ENCODE data around the gene MICU1. TPM values are rescaled to one million over a fixed set of nuclear protein-coding genes. Genes with fewer than 3 reads are reported as not detected.

MICU1 gene
- total and polyA plus RNA-seq, 2 of the 13 experiments (the other 11 are each of a cell fraction or from before 2014, with no cell fraction given) = 32.5 to 56.1 TPM

DNA sequence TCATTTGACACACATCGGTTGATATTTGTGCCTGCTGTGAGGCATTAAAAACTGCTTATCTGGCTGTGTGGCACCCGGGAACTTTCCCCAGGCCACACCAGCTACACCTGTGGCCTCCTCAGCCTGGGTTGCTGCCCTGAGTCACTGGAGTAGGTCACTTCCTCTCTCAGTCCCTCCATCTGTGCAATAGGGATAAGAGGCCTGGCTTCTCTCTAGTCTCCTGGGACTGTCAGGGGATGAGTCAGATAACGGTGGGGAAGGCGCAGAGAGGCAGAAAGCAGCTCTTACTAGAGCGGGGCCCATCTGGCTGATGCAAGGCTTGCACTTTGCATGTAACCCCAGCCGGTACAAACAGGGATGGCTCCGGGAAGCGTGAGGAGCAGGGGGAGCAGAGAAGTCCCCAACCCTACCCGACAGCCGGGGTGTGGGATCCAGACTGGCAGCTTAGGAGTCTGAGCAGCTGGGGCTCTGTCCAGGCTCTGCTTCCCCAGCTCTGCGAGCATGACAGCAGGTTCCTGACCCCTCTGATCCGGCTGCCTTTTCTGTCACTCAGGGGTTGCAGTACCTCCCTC, 305.1 kb downstream of the MICU1 start (continued):
- TF ChIP-seq ARHGAP35 (CRISPR knock-in tag; IDR thresholded peaks at IDR 0.05; ENCODE audit: borderline replicate concordance) = no peak
- peak; percentile 50; the same call in 1 of the 2 replicates for TF ChIP-seq ELF1 (CRISPR knock-in tag; IDR thresholded peaks at IDR 0.05)
- no peak for TF ChIP-seq ELF4 (CRISPR knock-in tag; IDR thresholded peaks at IDR 0.05; ENCODE audit: borderline replicate concordance)
- TF ChIP-seq MAF1 (CRISPR knock-in tag; IDR thresholded peaks at IDR 0.05; ENCODE audit: borderline replicate concordance) = no peak; the same call in 1 of the 2 replicates
- no peak; the same call in 1 of the 2 replicates for TF ChIP-seq ZBTB7A (CRISPR knock-in tag; IDR thresholded peaks at IDR 0.05)
- peak; percentile 64; the same call in 1 of the 2 replicates for TF ChIP-seq ZNF451 (CRISPR knock-in tag; IDR thresholded peaks at IDR 0.05)
- peak; percentile 84 for TF ChIP-seq ZNF205 (CRISPR knock-in tag; IDR thresholded peaks at IDR 0.05)
- TF ChIP-seq, protein P1, sequence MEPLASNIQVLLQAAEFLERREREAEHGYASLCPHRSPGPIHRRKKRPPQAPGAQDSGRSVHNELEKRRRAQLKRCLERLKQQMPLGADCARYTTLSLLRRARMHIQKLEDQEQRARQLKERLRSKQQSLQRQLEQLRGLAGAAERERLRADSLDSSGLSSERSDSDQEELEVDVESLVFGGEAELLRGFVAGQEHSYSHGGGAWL (CRISPR knock-in tag; IDR thresholded peaks at IDR 0.05) = no peak
- no peak; the same call in 1 of the 2 replicates for TF ChIP-seq SMAD1 (CRISPR knock-in tag; IDR thresholded peaks at IDR 0.05; ENCODE audit: borderline replicate concordance, low read depth)
- TF ChIP-seq STAT5B (CRISPR knock-in tag; IDR thresholded peaks at IDR 0.05) = no peak
- TF ChIP-seq ZNF432 (CRISPR knock-in tag; IDR thresholded peaks at IDR 0.05; ENCODE audit: borderline replicate concordance) = no peak
- TF ChIP-seq ZBTB38 (CRISPR knock-in tag; IDR thresholded peaks at IDR 0.05) = peak; percentile 75
- no peak for TF ChIP-seq ZNF883 (CRISPR knock-in tag; IDR thresholded peaks at IDR 0.05; ENCODE audit: not compliant biosample characterization)
- TF ChIP-seq, protein P2, sequence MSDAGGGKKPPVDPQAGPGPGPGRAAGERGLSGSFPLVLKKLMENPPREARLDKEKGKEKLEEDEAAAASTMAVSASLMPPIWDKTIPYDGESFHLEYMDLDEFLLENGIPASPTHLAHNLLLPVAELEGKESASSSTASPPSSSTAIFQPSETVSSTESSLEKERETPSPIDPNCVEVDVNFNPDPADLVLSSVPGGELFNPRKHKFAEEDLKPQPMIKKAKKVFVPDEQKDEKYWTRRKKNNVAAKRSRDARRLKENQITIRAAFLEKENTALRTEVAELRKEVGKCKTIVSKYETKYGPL (CRISPR knock-in tag; IDR thresholded peaks at IDR 0.05) = no peak
- no peak for TF ChIP-seq GTF2F1 (IDR thresholded peaks at IDR 0.05; ENCODE audit: low read length)
- no peak for TF ChIP-seq REXO4 (CRISPR knock-in tag; IDR thresholded peaks at IDR 0.05; ENCODE audit: borderline replicate concordance)
- TF ChIP-seq ZFP62 (CRISPR knock-in tag; IDR thresholded peaks at IDR 0.05) = no peak
- no peak for TF ChIP-seq SMARCC2 (IDR thresholded peaks at IDR 0.05)
- no peak for TF ChIP-seq SRSF4 (IDR thresholded peaks at IDR 0.05; ENCODE audit: low read depth, low read length, poor library complexity, severe bottlenecking)
- TF ChIP-seq, protein P3, sequence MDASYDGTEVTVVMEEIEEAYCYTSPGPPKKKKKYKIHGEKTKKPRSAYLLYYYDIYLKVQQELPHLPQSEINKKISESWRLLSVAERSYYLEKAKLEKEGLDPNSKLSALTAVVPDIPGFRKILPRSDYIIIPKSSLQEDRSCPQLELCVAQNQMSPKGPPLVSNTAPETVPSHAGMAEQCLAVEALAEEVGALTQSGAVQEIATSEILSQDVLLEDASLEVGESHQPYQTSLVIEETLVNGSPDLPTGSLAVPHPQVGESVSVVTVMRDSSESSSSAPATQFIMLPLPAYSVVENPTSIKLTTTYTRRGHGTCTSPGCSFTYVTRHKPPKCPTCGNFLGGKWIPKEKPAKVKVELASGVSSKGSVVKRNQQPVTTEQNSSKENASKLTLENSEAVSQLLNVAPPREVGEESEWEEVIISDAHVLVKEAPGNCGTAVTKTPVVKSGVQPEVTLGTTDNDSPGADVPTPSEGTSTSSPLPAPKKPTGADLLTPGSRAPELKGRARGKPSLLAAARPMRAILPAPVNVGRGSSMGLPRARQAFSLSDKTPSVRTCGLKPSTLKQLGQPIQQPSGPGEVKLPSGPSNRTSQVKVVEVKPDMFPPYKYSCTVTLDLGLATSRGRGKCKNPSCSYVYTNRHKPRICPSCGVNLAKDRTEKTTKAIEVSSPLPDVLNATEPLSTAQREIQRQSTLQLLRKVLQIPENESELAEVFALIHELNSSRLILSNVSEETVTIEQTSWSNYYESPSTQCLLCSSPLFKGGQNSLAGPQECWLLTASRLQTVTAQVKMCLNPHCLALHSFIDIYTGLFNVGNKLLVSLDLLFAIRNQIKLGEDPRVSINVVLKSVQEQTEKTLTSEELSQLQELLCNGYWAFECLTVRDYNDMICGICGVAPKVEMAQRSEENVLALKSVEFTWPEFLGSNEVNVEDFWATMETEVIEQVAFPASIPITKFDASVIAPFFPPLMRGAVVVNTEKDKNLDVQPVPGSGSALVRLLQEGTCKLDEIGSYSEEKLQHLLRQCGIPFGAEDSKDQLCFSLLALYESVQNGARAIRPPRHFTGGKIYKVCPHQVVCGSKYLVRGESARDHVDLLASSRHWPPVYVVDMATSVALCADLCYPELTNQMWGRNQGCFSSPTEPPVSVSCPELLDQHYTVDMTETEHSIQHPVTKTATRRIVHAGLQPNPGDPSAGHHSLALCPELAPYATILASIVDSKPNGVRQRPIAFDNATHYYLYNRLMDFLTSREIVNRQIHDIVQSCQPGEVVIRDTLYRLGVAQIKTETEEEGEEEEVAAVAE (CRISPR knock-in tag; IDR thresholded peaks at IDR 0.05; ENCODE audit: borderline replicate concordance) = 0 out of 2 replicates have a peak, but pooled peaks have one; percentile 26
- TF ChIP-seq, protein P4, sequence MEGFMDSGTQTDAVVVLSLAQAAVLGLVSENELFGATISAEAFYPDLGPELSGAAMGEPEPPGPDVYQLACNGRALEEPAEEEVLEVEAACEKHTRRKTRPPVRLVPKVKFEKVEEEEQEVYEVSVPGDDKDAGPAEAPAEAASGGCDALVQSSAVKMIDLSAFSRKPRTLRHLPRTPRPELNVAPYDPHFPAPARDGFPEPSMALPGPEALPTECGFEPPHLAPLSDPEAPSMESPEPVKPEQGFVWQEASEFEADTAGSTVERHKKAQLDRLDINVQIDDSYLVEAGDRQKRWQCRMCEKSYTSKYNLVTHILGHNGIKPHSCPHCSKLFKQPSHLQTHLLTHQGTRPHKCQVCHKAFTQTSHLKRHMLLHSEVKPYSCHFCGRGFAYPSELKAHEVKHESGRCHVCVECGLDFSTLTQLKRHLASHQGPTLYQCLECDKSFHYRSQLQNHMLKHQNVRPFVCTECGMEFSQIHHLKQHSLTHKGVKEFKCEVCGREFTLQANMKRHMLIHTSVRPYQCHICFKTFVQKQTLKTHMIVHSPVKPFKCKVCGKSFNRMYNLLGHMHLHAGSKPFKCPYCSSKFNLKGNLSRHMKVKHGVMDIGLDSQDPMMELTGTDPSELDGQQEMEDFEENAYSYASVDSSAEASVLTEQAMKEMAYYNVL (CRISPR knock-in tag; IDR thresholded peaks at IDR 0.05; ENCODE audit: borderline replicate concordance) = 0 out of 2 replicates have a peak, but pooled peaks have one; percentile 77
- peak; percentile 69; the same call in 1 of the 2 replicates for TF ChIP-seq SMAD3 (CRISPR knock-in tag; IDR thresholded peaks at IDR 0.05)

All from HepG2 (cell line).